DND-41 (cell line): ENCODE data around the gene TRIM39.

Source experiments
- ATAC-seq: fragments of 200-7000 bp; cut with Tn5 transposase; 3 replicates; pipeline ENCODE4 v1.9.1; 2021; ENCODE audit warnings: low read depth; ENCODE audit not compliant: insufficient read depth
- DNase-seq: peaks from one replicate; pipeline ENCODE4 v3.0.0-alpha.2; 2020
- H2AFZ ChIP-seq: 2 replicates; pipeline ENCODE4 v1.6.0; 2012; ENCODE audit warnings: low read depth, low read length
- H3K27ac ChIP-seq: 2 replicates; pipeline ENCODE4 v1.5.1; 2012; ENCODE audit warnings: low read length, inconsistent platforms
- H3K27me3 ChIP-seq: fragments of 200-600 bp; sonication (generic); 2 replicates; pipeline ENCODE4 v1.6.0; 2012; ENCODE audit warnings: low read length, mild to moderate bottlenecking, inconsistent platforms; ENCODE audit not compliant: insufficient read depth, poor library complexity
- H3K36me3 ChIP-seq: 2 replicates; pipeline ENCODE4 v1.5.1; 2012; ENCODE audit warnings: low read length, inconsistent platforms; ENCODE audit not compliant: insufficient read depth
- H3K4me1 ChIP-seq: 2 replicates; pipeline ENCODE4 v1.5.1; 2012; ENCODE audit warnings: mild to moderate bottlenecking, low read length; ENCODE audit not compliant: insufficient read depth
- H3K4me2 ChIP-seq: 2 replicates; pipeline ENCODE4 v1.6.0; 2012; ENCODE audit warnings: mild to moderate bottlenecking, moderate library complexity, low read length, inconsistent platforms; ENCODE audit not compliant: insufficient read depth
- H3K4me3 ChIP-seq, 2 experiments: fragments of 200-600 bp in 1 of 2; shearing (Covaris generic) in 1 of 2; 2 replicates each; pipeline ENCODE4 v1.5.1; 2012 to 2016; ENCODE audit warnings: inconsistent platforms in 2 of 2, low read length in 2 of 2, mild to moderate bottlenecking in 2 of 2, low read depth in 1 of 2, moderate library complexity in 1 of 2
- H3K79me2 ChIP-seq: 2 replicates; pipeline ENCODE4 v1.6.0; 2012; ENCODE audit warnings: low read length, inconsistent platforms; ENCODE audit not compliant: insufficient read depth
- H3K9ac ChIP-seq: 2 replicates; pipeline ENCODE4 v1.6.0; 2012; ENCODE audit warnings: low read depth, mild to moderate bottlenecking, inconsistent platforms, low read length, moderate library complexity
- H3K9me3 ChIP-seq: 2 replicates; pipeline ENCODE4 v1.5.1; 2012; ENCODE audit warnings: low read length, moderate library complexity, mild to moderate bottlenecking, inconsistent platforms; ENCODE audit not compliant: insufficient read depth, severe bottlenecking
- H4K20me1 ChIP-seq: 2 replicates; pipeline ENCODE4 v1.6.0; 2012; ENCODE audit warnings: low read length; ENCODE audit not compliant: insufficient read depth
- CTCF ChIP-seq: IDR thresholded peaks from 2 replicates; pipeline ENCODE4 v1.5.1; 2012; ENCODE audit warnings: borderline replicate concordance, low read length, moderate library complexity, mild to moderate bottlenecking; ENCODE audit not compliant: poor library complexity, severe bottlenecking; ENCODE audit errors: extremely low read depth
- EZH2 ChIP-seq: IDR thresholded peaks from 3 replicates; pipeline ENCODE4 v1.6.1; 2012; ENCODE audit warnings: borderline replicate concordance, low read depth, mild to moderate bottlenecking, moderate library complexity, low read length, inconsistent platforms; ENCODE audit not compliant: severe bottlenecking

The TRIM39 gene

GRCh38 chr6:30325150-30325872 is 1.4 kb upstream of the TRIM39 start:
- Histone ChIP-seq H4K20me1 (peaks cover 38% of the 10 kb centered on the region; the same call in 1 of the 2 replicates), H3K27me3 (no peaks in the 10 kb centered on the region), H3K9me3 (no peaks in the 10 kb centered on the region), H3K4me1 (peaks cover 52% of the 10 kb centered on the region), H2AFZ (peak overlapping the region; percentile 90), H3K36me3 (peaks cover 12% of the 10 kb centered on the region), H3K4me2 (peak overlapping the region; percentile 80), H3K4me3 (peak overlapping the region; percentile 82 to 90), H3K79me2 (peaks cover 63% of the 10 kb centered on the region), H3K9ac (peak overlapping the region; percentile 88), H3K27ac (peak overlapping the region; percentile 91)
- ATAC-seq (peak; percentile 78), DNase-seq (peak; percentile 81)
- TF ChIP-seq CTCF, result no peak
- TF ChIP-seq EZH2, result no peak

- peaks cover 56% of the 10 kb centered on the region for H3K79me2 ChIP-seq
- TF ChIP-seq EZH2 (no peak), CTCF (no peak)
- ATAC-seq, result peak; percentile 67
Measured at GRCh38 chr6:30325873-30326525, 728 bp upstream of the TRIM39 start.

GRCh38 chr6:30327232-30327746 is 562 bp downstream of the TRIM39 start:
- TF ChIP-seq EZH2, result no peak
- TF ChIP-seq CTCF, result no peak
- ATAC-seq (no peak), DNase-seq (no peak)
- H3K4me2 ChIP-seq, result peak overlapping the region; percentile 80
- H4K20me1 ChIP-seq, result peaks cover 25% of the 10 kb centered on the region; the same call in 1 of the 2 replicates
- H3K27ac ChIP-seq, result peak overlapping the region; percentile 91
- peak overlapping the region; percentile 88 for H3K9ac ChIP-seq
- H2AFZ ChIP-seq, result peak overlapping the region; percentile 90
- peaks cover 43% of the 10 kb centered on the region for H3K79me2 ChIP-seq
- peaks cover 47% of the 10 kb centered on the region for H3K4me1 ChIP-seq
- H3K27me3 ChIP-seq, result no peaks in the 10 kb centered on the region
- H3K36me3 ChIP-seq, result peaks cover 26% of the 10 kb centered on the region
- peak overlapping the region; percentile 82 to 90; a peak in 3 of 4 replicates for H3K4me3 ChIP-seq
- no peaks in the 10 kb centered on the region for H3K9me3 ChIP-seq

More at GRCh38 chr6:30325873-30326525, 728 bp upstream of the TRIM39 start:
- H2AFZ ChIP-seq, result peak overlapping the region; percentile 90
- H3K4me1 ChIP-seq, result peaks cover 52% of the 10 kb centered on the region
- H4K20me1 ChIP-seq, result peaks cover 34% of the 10 kb centered on the region; the same call in 1 of the 2 replicates
- no peaks in the 10 kb centered on the region for H3K27me3 ChIP-seq
- peak overlapping the region; percentile 91 for H3K27ac ChIP-seq
- H3K36me3 ChIP-seq, result peaks cover 18% of the 10 kb centered on the region
- DNase-seq, result peak; percentile 73
- H3K4me2 ChIP-seq, result peak overlapping the region; percentile 80
- no peaks in the 10 kb centered on the region for H3K9me3 ChIP-seq
- H3K9ac ChIP-seq, result peak overlapping the region; percentile 88
- H3K4me3 ChIP-seq, result peak overlapping the region; percentile 82 to 90
